A673 (cell line): ENCODE measurements around the gene RAB40A. TPM values are rescaled to one million over a fixed set of nuclear protein-coding genes. Genes with fewer than 3 reads are reported as not detected.

ENCODE experiments used
- BruUV-seq: library from RNA; stranded (reverse); fragments of 400-500 nt; replicated peaks from 2 replicates; lab custom pipeline; 2021; lab: Mats Ljungman, UMichigan
- CTCF ChIA-PET: fragments of 300-600 bp; sonication (Branson Sonifier 250); formaldehyde crosslinking; loops from one replicate; lab custom pipeline; 2022; ENCODE audit warnings: antibody characterized with exemption; lab: Charles Lee
- POLR2A ChIA-PET: fragments of 300-600 bp; sonication (Branson Sonifier 250); formaldehyde crosslinking; loops from one replicate; lab custom pipeline; 2022; ENCODE audit warnings: antibody characterized with exemption; ENCODE audit not compliant: low non-redundant PET; lab: Charles Lee
- DNase-seq: peaks from one replicate; pipeline ENCODE4 v3.0.0-alpha.2; 2015; ENCODE audit warnings: low spot score
- H3K27ac ChIP-seq: fragments of 200-600 bp; sonication (generic); 2 replicates; pipeline ENCODE4 v1.5.1; 2016; ENCODE audit warnings: mixed run types, low read depth, mild to moderate bottlenecking, mixed read lengths, antibody characterized with exemption, low read length; ENCODE audit not compliant: poor library complexity, severe bottlenecking
- H3K27me3 ChIP-seq: fragments of 200-600 bp; sonication (generic); replicated peaks from 2 replicates; pipeline ENCODE4 v1.6.1; 2017; ENCODE audit warnings: mixed run types, low read depth, mild to moderate bottlenecking, mixed read lengths, antibody characterized with exemption, low read length; ENCODE audit not compliant: insufficient read depth, poor library complexity
- H3K36me3 ChIP-seq: fragments of 200-600 bp; sonication (generic); 2 replicates; pipeline ENCODE4 v1.6.1; 2016; ENCODE audit warnings: mixed run types, mild to moderate bottlenecking, mixed read lengths, antibody characterized with exemption, low read length; ENCODE audit not compliant: insufficient read depth, poor library complexity, severe bottlenecking
- H3K4me1 ChIP-seq: fragments of 200-600 bp; sonication (generic); 2 replicates; pipeline ENCODE4 v1.6.1; 2017; ENCODE audit warnings: mixed run types, mild to moderate bottlenecking, mixed read lengths, antibody characterized with exemption, low read length; ENCODE audit not compliant: insufficient read depth, poor library complexity, severe bottlenecking
- H3K4me3 ChIP-seq: fragments of 200-600 bp; sonication (generic); 2 replicates; pipeline ENCODE4 v1.5.1; 2016; ENCODE audit warnings: low read depth, mixed run types, mild to moderate bottlenecking, mixed read lengths, low read length; ENCODE audit not compliant: poor library complexity, severe bottlenecking
- H3K9me3 ChIP-seq: fragments of 200-600 bp; sonication (generic); 2 replicates; pipeline ENCODE4 v1.6.1; 2016; ENCODE audit warnings: mixed run types, low read depth, mild to moderate bottlenecking, mixed read lengths, antibody characterized with exemption, low read length; ENCODE audit not compliant: poor library complexity, severe bottlenecking
- CTCF ChIP-seq: fragments of 300-800, 200-600 bp; sonication (generic); conservative IDR thresholded peaks from 2 replicates; pipeline ENCODE4 v1.5.1; 2017; ENCODE audit warnings: low read depth, mild to moderate bottlenecking, antibody characterized with exemption, low read length, moderate library complexity, mixed read lengths
- EZH2 ChIP-seq: fragments of 200-600 bp; sonication (generic); IDR thresholded peaks from 2 replicates; pipeline ENCODE4 v1.6.1; 2017; ENCODE audit warnings: borderline replicate concordance, low read depth, mild to moderate bottlenecking, mixed read lengths, antibody characterized with exemption, low read length; ENCODE audit not compliant: poor library complexity, severe bottlenecking
- intact Hi-C: fragments of 100-400 bp; cut with micrococcal nuclease; formaldehyde crosslinking; loops from one replicate; pipeline ENCODE4 v1.10.0; 2022; ENCODE audit not compliant: unreplicated experiment
- total RNA-seq: library from RNA; stranded (reverse); gene quantifications from 2 replicates; pipeline ENCODE4 v1.2.3, GENCODE V29; 2021

The RAB40A gene
- total RNA-seq, 1 experiment from 2014 or later, result not detected

DNA sequence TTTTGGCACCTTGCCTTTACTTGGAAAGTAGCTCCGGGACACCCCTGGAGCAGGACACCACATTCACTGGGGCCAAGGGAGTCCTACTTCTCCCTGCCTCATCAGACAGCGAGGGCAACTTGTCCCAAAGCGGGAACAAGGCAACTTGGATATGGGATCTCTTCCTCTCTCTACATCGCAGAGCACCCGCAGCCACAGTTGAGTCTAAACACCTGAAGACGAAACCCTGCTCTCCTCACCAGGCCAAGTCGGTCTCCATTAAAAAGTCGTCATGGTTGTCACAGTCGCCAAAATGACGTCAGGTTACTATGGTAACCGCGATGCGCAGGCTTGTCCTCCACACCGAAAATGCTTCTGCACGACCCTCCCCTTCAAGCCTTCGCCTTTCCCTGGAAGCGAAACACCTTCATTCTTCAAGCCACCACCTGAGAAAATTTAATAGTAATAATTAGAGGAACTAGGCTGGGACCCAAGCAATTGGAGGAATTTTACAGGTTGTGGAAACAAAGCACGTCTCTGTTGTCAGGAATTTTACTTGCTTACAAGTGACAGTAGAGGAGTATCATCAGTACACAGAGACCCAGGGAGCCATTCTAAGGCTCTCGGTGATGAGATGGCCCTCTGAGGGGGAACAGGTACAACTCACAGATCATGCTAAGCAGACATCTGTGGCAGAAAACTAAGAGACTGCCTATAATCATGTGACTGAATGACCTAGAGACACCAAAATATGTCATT, 35.6 kb upstream of the RAB40A start:
- POLR2A ChIA-PET, result no interaction called here
- intact Hi-C loops, result no loop called here
- TF ChIP-seq CTCF, result no peak
- TF ChIP-seq EZH2, result no peak
- peaks cover 11% of the 10 kb centered on the region for H3K27me3 ChIP-seq
- H3K27ac ChIP-seq, result no peak overlapping the region
- no peak overlapping the region for H3K4me3 ChIP-seq
- CTCF ChIA-PET, result no interaction called here
- no peaks in the 10 kb centered on the region for H3K9me3 ChIP-seq
- H3K36me3 ChIP-seq, result no peaks in the 10 kb centered on the region
- BruUV-seq, result no TSS peak
- H3K4me1 ChIP-seq, result no peaks in the 10 kb centered on the region
- DNase-seq, result no peak

DNA sequence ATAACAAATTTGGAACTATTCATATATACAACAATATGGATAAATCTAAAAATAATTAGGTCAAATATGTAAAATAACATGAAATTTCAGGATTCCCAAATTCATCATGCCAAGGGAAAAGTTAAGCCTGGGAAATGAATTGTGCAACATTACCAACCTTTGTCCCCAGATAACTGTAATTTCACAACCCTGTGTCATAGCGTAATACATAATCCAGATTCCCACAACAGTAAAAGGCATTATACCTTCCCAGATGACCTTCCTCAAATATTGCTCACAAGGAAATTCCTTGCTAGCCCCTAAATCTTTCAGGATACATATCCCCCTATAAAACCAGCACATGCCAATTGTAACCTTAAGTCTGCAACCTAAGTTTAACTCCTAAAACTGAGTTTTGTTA, 32.9 kb upstream of the RAB40A start:
- no peak for TF ChIP-seq EZH2
- TF ChIP-seq CTCF, result no peak
- DNase-seq, result no peak
- Histone ChIP-seq H3K9me3 (no peaks in the 10 kb centered on the region), H3K4me1 (no peaks in the 10 kb centered on the region), H3K27me3 (peaks cover 11% of the 10 kb centered on the region), H3K27ac (no peak overlapping the region), H3K4me3 (no peak overlapping the region), H3K36me3 (no peaks in the 10 kb centered on the region)
- CTCF ChIA-PET, result no interaction called here
- POLR2A ChIA-PET, result no interaction called here
- no TSS peak for BruUV-seq
- intact Hi-C loops, result no loop called here

- Histone ChIP-seq H3K36me3 (no peaks in the 10 kb centered on the region), H3K4me1 (no peaks in the 10 kb centered on the region), H3K27me3 (peaks cover 11% of the 10 kb centered on the region), H3K9me3 (no peaks in the 10 kb centered on the region), H3K27ac (no peak overlapping the region), H3K4me3 (no peak overlapping the region)
- BruUV-seq, result no TSS peak
- ChIA-PET CTCF (interaction anchor here (0.5 kb wide), 1 partner anchor 35 kb away, joined by 11 read pairs; the partner anchor contains the start of gene TCEAL4), POLR2A (no interaction called here)
- no peak for DNase-seq
- intact Hi-C loops, result no loop called here
- TF ChIP-seq EZH2, result no peak
- TF ChIP-seq CTCF, result no peak
These were observed 31.2 kb upstream of the RAB40A start for GRCh38 chrX:103550415-103551051.
